GM19468 (cell line): ENCODE results near the gene DHX15.
"Not testable (repeated sequence)": the region's sequence is repeated elsewhere in the genome, so short reads cannot be mapped to it uniquely, and the experiment has no call there.

Source experiments
- ATAC-seq: cut with Tn5 transposase; IDR thresholded peaks from one replicate; pipeline ENCODE4 v1.9.1; 2021; ENCODE audit warnings: mild to moderate bottlenecking, moderate library complexity, moderate number of reproducible peaks; ENCODE audit not compliant: unreplicated experiment; ENCODE audit errors: extremely low read depth

The DHX15 gene

DNA sequence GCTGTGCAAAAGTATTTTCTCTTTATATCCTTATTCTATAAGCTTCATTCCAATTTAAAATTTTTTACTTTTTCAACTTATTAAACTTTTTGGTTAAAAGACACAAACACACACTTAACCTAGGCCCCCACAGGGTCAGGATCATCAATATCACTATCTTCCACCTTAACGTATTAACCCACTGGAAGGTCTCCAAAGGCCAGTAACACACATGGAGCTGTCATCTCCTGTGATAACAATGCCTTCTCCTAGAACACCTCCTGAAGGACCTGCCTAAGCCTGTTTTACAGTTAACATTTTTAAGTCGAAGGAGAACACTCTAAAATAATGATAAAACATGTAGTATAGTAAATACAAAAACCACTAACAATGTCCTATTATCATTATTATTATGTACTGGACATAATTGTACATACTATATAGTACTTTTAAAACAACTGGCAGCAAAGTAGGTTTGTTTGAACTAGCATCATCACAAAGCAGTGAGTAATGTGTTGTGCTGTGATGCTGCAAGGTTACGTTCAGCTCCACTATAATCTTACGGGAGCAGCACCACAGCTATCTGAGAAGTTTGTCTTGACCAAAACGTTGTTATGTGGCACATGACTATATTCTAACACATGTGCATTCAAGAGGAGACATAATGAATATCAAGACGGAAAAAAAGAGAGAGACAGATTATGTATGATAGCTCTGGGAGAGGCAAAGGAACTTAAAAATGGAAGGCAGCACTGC is 33.7 kb downstream of the DHX15 start:
- ATAC-seq = no peak

DNA sequence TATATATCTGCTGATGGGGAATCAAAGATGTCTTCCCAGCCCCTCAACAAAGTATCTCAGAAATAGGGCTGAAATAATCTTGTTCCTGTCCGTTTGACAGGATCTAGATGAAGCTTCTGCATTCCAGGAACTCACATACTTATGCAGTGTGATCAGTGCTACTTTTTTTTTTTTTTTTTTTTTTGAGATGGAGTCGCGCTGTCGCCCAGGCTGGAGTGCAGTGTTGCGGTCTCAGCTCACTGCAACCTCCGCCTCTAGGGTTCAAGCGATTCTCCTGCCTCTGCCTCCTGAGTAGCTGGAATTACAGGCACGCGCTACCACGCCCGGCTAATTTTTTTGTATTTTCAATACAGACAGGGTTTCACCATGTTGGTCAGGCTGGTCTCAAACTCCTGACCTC is 36.4 kb downstream of the DHX15 start:
- no peak for ATAC-seq

DNA sequence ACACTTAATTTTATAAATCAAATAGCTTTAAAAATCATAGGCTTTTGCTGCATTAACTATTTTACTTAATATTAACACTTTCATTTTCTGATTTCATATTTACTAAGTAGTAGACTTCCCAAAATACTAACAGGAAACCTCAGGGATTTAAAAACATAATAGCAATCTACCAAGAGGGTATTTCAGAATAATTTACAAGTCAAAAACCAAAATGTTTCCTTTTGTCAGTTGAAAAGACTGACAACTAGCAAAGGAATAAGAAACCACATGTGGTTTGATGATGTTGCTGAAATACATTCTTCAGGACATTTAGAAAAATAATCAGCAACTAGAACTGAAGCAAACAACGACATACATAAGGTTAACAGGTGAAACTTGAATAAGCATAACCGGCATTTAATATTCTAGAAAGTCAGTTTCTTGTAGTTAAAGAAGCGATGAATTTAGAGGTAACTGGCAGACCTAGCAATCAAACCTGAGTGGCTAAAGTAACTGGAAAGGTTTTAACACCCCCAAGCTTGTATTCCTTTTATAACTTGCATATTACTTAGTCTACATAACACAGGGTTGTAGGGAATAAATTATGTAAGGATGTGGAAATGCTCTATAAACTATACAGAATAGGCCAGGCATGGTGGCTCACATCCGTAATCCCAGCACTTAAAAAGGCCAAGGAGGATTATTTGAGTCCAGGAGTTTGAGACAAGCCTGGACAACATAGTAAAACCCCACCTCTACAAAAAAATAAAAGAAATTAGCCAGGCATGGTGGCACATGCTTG is 40.0 kb downstream of the DHX15 start:
- ATAC-seq = no peak

DNA sequence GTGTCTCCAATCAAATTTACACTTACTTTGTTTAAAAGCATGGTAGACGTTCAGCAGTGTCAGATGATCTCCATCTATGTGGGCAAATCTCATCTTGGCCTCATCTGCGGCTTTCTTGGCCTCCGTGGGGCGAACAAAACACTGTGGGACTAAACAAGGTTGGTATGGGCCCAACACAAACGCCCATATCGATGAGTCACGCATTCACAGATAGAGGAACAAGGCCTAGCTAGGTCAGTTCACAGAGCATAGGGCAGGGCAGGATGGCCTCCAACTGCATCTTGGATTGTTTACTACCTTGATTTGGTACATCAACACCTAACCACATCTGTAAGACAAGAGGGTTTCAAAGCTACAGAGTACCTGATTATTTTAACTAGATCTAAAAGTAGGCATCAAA is 47.3 kb downstream of the DHX15 start:
- ATAC-seq = no peak

DNA sequence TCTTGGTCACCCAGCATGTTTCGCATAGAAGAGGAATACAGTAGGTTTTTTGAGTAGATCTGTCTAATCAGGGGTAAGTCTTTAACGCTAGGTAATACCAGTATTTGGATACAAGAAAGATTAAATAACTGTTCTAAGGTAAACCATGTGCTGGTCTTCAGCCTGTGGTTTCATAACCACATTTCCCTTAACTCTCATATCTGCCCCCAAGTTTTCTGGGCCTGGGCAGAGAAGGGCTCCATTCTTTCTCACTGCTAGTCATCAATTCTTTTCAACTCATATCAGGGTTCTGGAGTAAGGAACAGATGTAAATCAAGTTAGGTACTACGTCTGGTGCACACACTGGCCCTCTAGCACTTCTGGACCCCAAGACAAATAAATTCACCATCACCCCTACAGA is 49.0 kb downstream of the DHX15 start:
- ATAC-seq = no peak

DNA sequence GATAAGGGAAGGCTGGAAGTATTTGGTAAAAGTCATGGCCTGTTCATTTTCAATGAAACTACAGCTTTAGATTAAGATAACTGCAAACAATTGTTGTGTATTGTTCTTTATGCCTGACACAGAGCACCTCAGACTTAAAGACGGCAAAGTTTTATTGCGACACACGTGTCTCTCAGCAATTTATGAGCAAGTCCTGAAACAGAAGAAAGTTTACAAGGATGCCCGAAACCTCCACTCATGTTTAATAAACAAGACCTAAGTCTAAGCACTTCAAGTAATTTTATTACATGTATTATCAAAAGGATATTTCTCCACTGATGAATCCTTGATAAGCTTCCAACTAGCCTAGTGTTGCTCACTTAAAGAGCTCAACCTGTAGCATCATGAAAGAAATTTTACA is 51.0 kb downstream of the DHX15 start:
- no peak for ATAC-seq

DNA sequence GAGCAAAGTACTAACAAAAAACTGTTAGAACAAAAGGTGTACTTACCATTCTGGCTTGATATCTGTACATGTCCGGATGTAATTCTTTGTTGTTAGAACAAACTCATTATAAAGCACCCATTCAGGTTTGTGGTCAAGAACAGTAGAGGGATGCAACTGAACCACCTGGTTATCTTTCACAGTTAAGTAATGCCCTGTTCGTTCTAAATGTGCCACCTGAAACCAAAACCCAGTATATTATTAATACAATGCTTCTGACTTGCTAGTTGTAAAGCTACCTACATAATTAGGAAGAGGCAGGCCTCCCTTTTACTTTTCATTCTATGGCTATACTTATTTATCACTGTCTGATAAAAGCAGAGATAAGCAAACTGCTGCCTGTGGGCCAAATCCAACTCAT is 54.8 kb downstream of the DHX15 start:
- ATAC-seq = peak; percentile 88

DNA sequence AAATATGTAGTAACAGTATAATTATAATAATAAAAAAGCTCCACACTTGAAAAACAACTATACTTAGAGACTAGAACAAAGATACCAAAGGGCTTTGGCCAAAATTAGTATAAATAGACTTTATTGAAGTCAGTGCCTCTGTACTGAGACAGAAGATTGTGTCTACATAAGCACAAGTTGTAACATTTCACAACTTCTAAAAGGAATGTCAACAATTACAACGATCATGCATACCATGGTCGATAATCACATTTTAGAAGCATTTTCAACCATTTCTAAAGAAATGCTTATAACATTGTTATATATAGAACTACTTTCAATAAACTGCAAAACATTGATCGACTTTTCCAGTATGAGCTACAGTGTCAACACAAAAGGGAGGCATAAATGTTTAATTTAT is 57.0 kb downstream of the DHX15 start:
- ATAC-seq = no peak

DNA sequence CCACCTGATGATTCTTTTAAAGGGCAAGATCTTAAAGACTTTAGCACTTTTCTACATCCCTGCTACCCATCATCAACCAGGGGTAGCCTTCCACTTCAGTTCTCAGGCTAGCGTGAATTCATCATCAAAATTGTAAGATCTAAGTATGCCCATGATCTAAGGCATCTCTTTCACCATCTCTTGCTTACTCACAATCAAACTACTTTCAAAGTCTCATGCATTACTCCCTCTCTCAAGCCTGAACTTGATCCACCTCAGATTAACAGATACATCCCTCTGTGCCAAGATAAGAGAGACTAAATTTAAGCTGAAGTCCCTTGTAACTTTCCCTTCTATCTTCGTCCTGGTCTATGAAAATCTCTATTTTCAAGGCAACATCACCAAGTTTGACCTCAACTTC is 62.8 kb downstream of the DHX15 start:
- no peak for ATAC-seq

DNA sequence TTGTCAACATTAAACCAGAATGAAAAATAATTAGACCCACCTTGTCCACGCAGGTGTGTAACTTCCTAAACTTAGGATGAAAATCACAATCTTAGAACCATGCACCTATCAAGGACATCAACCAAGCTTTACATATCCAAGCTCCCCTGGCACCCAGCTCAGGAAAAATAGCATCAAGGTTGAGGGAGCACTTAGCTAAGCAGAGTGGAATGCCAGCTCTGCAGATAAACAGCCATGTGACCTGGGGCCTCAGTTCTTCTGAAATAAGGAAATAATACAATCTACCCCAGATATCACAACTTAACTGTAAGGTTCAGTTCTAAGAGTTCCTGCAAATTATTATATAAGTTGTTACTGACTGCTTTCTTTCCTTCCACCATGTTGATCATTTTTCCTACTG is 64.7 kb downstream of the DHX15 start:
- ATAC-seq = no peak

DNA sequence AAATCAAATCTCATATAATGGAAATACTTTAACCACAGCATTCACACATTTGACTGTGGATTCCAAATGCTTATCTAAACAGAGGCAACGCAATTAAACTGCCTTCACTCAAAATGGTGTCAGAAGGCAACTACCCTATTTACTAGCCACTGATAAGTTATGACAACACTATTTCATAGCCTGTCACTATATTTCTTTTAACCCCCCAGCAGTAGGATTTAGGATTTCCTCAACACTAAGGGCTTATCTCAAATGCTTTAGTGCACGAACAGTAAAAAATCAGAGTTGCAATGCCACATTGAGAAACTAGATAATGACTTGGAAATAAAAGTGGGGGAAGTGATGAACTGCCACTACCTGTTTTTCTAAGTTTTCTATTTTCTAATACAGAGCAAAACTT is 66.7 kb downstream of the DHX15 start:
- ATAC-seq = no peak

DNA sequence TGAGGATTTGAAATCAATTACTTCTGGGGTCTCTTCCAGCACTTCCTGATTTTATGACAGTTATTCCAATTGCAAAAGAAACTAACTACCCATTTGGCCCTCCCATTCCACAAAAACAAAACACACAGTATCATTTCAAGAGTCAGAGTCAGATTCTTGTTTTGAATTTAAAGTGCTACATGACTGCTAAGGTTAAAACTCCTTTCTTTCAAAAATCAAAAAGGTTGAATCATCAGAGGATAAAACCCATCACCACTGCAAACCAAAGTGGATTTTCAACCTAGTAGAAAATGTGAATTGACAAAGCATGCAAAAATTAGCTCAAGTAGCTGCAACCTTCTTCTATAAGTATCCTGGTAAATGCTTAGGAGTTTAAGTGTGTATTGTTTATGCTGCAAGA is 67.4 kb downstream of the DHX15 start:
- no peak for ATAC-seq

DNA sequence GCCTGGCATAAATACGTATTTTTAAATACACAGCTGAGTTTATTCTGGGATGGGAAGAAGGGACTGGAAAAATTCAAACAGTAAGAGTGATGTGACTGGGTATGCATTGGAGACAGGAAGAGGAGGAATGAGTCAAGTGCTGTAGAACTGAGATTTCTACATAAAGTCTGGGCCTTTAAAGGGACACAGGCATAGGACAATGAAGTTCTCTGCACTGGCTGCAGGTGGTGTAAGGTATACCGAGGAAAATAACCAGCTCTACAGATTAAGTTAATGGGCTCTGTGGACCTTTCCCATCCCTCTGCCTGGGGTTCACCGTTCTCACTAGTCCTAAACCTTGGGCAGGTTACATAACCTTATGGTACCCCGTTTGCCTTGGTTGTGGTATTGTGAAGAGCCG is 68.7 kb downstream of the DHX15 start:
- no peak for ATAC-seq

DNA sequence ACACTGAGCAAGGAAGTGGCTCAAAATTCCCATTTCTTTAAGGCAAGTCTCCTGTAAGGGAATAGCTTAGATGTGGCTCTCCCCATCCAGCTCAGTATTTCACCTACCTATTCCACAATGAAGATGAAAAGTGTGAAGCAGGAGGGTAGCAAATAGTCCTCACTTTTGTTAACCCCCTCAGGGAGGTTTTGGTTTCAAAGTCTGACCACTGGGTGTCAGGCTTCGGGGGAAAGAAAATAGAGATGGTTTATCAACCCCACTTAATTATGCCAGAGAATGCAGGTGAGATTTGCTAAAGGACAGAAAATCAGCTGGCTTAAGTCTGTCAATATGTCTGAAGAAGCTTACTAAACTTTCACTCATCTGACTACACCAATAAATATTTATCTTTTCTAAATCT is 69.5 kb downstream of the DHX15 start:
- no peak for ATAC-seq

DNA sequence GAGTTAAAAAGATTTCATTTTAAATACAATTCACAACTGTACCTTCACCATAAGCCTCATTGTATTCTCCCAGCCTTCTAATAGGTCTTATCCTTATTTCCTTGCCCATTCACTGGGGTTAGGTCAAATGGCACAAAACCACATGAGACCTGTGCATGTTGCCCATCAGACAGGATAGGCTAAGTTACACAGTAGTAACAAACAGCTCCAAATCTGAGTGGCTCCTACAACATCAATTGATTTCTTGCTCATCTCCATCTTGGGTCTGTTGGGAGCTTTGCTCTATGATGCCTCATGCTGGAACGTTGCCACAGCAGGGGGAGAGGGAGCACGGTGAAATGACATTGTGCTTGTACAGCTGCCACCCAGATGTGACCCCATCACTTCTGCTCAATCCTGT is 70.6 kb downstream of the DHX15 start:
- no peak for ATAC-seq

DNA sequence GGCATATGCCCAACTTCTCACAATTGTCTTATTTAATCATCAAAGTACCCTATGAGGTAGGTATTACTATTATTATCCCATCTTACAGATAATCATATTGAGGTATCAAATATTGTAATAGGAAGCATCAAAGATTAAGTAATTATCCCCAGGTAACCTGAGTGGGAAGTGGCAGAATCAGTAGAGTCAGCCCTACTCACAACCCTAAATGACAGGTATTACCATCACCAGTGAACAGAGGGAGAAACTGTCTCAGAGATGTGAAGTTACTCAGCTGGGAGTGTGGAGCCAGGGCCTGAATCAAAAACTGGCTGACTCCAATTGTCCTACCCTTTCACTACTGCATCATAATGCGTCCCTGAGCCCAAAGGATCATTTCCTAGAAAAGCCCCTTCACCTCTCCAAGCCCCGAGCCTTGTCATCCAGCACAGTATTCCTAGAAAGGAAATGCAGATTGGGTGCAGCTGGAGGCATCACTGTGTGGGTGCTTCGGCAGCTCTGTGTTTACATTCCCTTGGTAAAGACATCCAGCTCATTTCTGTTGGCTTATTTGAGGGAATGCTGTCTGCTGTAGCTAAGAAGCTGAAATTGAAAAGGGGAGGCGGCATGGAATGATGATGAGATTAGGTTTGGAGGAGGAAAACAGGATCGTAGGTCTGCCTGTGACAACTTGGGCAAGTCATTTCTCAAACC is 72.8 kb downstream of the DHX15 start:
- no peak for ATAC-seq

DNA sequence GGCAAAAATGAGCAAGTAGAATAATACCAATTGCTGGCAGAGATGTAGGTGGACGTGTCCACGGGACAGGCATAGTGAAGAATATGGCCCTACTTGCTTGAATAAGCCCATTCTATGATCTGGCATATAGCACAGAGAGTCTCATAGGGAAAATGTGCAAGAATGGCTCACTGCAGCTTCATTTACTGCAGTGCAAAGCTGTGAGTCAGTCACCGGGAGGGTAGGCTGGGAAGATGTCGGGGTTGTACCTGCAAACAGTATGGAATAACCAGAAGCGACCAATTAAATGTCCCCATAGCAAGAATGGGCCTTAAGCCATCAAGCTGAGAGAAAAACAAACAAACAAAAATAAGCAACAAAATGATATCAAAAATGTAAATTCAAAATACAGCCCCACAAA is 74.3 kb downstream of the DHX15 start:
- ATAC-seq = no peak

DNA sequence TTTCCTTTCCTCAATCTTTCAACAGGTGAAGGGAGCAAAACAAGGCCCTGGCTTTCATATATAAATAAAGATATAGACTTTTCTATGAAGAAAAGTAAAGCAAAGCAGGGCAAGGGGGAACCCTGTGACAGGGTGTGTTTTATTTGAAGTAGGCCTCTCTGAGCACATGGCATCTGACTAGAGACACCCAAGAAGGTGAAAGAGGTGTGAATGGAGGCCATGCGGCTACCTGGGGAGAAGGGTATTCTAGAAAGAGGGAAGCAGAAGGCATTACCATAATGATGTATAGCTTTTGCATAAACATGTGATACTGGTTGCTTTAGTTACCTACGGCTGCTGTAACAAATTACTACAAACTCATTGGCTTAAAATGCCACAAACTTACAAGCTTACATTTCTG is 75.8 kb downstream of the DHX15 start:
- no peak for ATAC-seq

DNA sequence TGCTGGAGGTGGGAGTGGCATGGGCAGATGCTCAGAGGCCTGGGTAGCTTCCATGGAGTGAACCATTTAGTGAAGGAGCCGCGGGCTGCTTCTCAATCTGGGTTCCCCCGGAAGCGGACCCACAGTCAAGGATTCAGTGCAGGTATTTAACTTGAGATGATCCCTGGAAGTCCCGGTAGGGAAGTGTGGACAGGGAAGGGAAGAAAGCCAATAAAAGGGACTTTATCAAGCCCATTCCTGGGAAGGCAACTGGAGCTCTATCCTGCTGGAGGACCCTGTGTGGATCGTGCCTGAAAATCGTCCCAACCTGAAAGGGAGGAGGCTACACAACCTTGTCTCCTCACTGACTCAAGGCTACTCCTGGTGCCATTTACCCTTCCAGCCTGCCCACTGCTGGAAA is 76.9 kb downstream of the DHX15 start:
- ATAC-seq = no peak

DNA sequence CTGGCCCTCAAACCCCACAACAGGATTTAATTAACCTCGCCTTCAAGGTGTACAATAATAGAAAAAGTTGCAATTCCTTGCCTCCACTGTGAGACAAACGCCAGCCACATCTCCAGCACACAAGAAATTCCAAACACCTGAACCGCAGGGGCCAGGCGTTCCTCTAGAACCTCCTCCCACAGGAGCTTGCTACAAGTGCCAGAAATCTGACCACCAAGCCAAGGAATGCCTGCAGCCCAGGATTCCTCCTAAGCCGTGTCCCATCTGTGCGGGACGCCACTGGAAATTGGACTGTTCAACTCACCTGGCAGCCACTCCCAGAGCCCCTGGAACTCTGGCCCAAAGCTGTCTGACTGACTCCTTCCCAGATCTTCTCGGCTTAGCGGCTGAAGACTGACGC is 81.3 kb downstream of the DHX15 start:
- ATAC-seq = not testable (repeated sequence)

DNA sequence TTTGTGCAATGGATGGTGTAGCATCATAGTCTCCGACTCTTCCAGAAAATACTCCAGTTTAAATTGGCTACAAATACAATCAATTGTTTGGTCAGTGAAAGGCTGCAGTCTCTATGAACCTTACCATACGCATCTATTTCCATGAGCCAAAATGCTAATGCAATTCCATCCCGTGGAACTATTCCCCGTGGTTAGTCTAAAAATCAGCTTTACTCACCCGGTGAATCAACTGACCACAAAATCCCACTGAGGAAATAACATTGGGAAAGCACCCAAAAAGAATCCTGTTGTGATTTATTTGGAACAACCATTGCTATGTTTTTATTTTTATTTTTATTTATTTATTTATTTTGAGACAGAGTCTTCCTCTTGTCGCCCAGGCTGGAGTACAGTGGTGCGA is 87.1 kb downstream of the DHX15 start:
- no peak for ATAC-seq
